ENCODE data around the gene ARHGEF40. TPM values are rescaled to one million over a fixed set of nuclear protein-coding genes. Genes with fewer than 3 reads are reported as not detected.

The ARHGEF40 gene
- total RNA-seq, result 6.2 and 7.3 TPM in 2 replicates

GRCh38 chr14:21070083-21070609, at the start of gene ARHGEF40:
TSS of gene ARHGEF40 (plus strand) at chr14:21070304. CDS start at chr14:21070397, 93 bp downstream.
- peak; percentile 10 for DNase-seq

GRCh38 chr14:21020977-21021545, 49.0 kb upstream of the ARHGEF40 start:
- DNase-seq, result no peak

- no peak for DNase-seq
Measured at GRCh38 chr14:21022686-21023085, 47.4 kb upstream of the ARHGEF40 start.

- no peak for DNase-seq
Measured at GRCh38 chr14:21023174-21023573, 46.9 kb upstream of the ARHGEF40 start.

GRCh38 chr14:21023817-21024584, 46.1 kb upstream of the ARHGEF40 start:
- DNase-seq, result no peak

- peak; percentile 4 for DNase-seq
Measured at GRCh38 chr14:21024585-21025370, 45.3 kb upstream of the ARHGEF40 start, which contains the start of gene NDRG2. TSS of gene NDRG2 (minus strand) at chr14:21025061. CDS start at chr14:21023315, 1,746 bp downstream.

GRCh38 chr14:21025371-21026273, 44.5 kb upstream of the ARHGEF40 start:
- no peak for DNase-seq

GRCh38 chr14:21026274-21026987, 43.7 kb upstream of the ARHGEF40 start:
- no peak for DNase-seq

GRCh38 chr14:21026988-21027315, 43.2 kb upstream of the ARHGEF40 start:
- DNase-seq, result no peak

GRCh38 chr14:21029917-21030316, 40.2 kb upstream of the ARHGEF40 start, which contains the start of gene TPPP2:
TSS of gene TPPP2 (plus strand) at chr14:21030217. CDS start at chr14:21030582, 365 bp downstream.
- DNase-seq, result no peak

GRCh38 chr14:21030531-21030930, 39.6 kb upstream of the ARHGEF40 start:
- DNase-seq, result no peak

- DNase-seq, result no peak
Measured at GRCh38 chr14:21032326-21033132, 37.6 kb upstream of the ARHGEF40 start.

- DNase-seq, result no peak
Measured at GRCh38 chr14:21033133-21033698, 36.9 kb upstream of the ARHGEF40 start.

- DNase-seq, result no peak
Measured at GRCh38 chr14:21034707-21035106, 35.4 kb upstream of the ARHGEF40 start, which contains the start of gene RNASE13. TSS of gene RNASE13 (minus strand) at chr14:21034807. CDS start at chr14:21034288, 519 bp downstream.

- no peak for DNase-seq
Measured at GRCh38 chr14:21036751-21037150, 33.4 kb upstream of the ARHGEF40 start.

- no peak for DNase-seq
Measured at GRCh38 chr14:21037156-21037555, 32.9 kb upstream of the ARHGEF40 start.

GRCh38 chr14:21038441-21039422, 31.4 kb upstream of the ARHGEF40 start:
- DNase-seq, result peak; percentile 10

GRCh38 chr14:21039585-21040369, 30.3 kb upstream of the ARHGEF40 start:
- DNase-seq, result peak; percentile 63
